H1 (cell line): ENCODE measurements around the gene EGLN2. TPM values are rescaled to one million over a fixed set of nuclear protein-coding genes. Genes with fewer than 3 reads are reported as not detected.

Experiments used
- CTCF ChIA-PET: fragments of 300-600 bp; sonication (Branson Sonifier 250); formaldehyde crosslinking; loops from one replicate; lab custom pipeline; 2021; ENCODE audit not compliant: partially characterized antibody; lab: Charles Lee
- POLR2A ChIA-PET: fragments of 300-600 bp; sonication (Branson Sonifier 250); formaldehyde crosslinking; loops from one replicate; lab custom pipeline; 2021; ENCODE audit warnings: inconsistent platforms; ENCODE audit not compliant: partially characterized antibody; lab: Charles Lee
- DNase-seq, 2 experiments: peaks; one replicate each; pipeline versions ENCODE4 v3.0.0 to v3.0.0-alpha.2; 2010 to 2022; ENCODE audit warnings: low spot score in 2 of 2, low read depth in 1 of 2, mixed read lengths in 1 of 2
- FAIRE-seq: peaks from 2 replicates; lab custom pipeline; 2011; peaks lifted over from hg19 to GRCh38; lab: Jason Lieb, UNC
- H2AFZ ChIP-seq: 2 replicates; pipeline ENCODE4 v1.8.1; 2012; ENCODE audit warnings: low read length, inconsistent platforms
- H2AK5ac ChIP-seq: 2 replicates; pipeline ENCODE4 v1.6.1; 2013; ENCODE audit warnings: low read depth, low read length
- H2BK120ac ChIP-seq: replicated peaks from 2 replicates; pipeline ENCODE3; 2013; ENCODE audit warnings: low read depth, low read length, inconsistent platforms
- H2BK12ac ChIP-seq: 2 replicates; pipeline ENCODE4 v1.6.1; 2013; ENCODE audit warnings: low read depth, low read length
- H2BK15ac ChIP-seq: 2 replicates; pipeline ENCODE4 v1.6.1; 2013; ENCODE audit warnings: low read length
- H2BK20ac ChIP-seq: 2 replicates; pipeline ENCODE4 v1.6.1; 2013; ENCODE audit warnings: low read length
- H2BK5ac ChIP-seq: 2 replicates; pipeline ENCODE4 v1.6.1; 2013; ENCODE audit warnings: low read depth, low read length
- H3K14ac ChIP-seq: 2 replicates; pipeline ENCODE4 v1.6.1; 2013; ENCODE audit warnings: inconsistent platforms; ENCODE audit not compliant: insufficient read length
- H3K18ac ChIP-seq: 2 replicates; pipeline ENCODE4 v1.6.1; 2013; ENCODE audit warnings: low read length; ENCODE audit errors: extremely low read depth
- H3K23ac ChIP-seq: 2 replicates; pipeline ENCODE4 v1.6.1; 2013; ENCODE audit warnings: inconsistent platforms; ENCODE audit not compliant: insufficient read length
- H3K23me2 ChIP-seq: 2 replicates; pipeline ENCODE4 v1.6.1; 2013; ENCODE audit warnings: low read depth, low read length
- H3K27ac ChIP-seq: 2 replicates; pipeline ENCODE4 v1.6.1; 2011; ENCODE audit warnings: low read depth, low read length, inconsistent platforms
- H3K27me3 ChIP-seq, 4 experiments: replicated peaks in 1 of 4; 1 replicate in 1 of 4; 2 replicates in 3 of 4; pipeline versions ENCODE4 v1.6.1 to v1.8.1; 2011 to 2013; ENCODE audit warnings: low read length in 3 of 4, mild to moderate bottlenecking in 3 of 4, inconsistent platforms in 2 of 4, mixed read lengths in 2 of 4, moderate library complexity in 1 of 4; ENCODE audit not compliant: control insufficient read depth in 3 of 4, insufficient read depth in 3 of 4; ENCODE audit errors: extremely low read depth in 1 of 4
- H3K36me3 ChIP-seq, 4 experiments: 2 replicates each; pipeline versions ENCODE4 v1.6.1 to v1.8.1; 2011 to 2013; ENCODE audit warnings: mild to moderate bottlenecking in 4 of 4, low read length in 3 of 4, moderate library complexity in 2 of 4, control low read depth in 1 of 4, inconsistent platforms in 1 of 4; ENCODE audit not compliant: insufficient read depth in 4 of 4, control insufficient read depth in 2 of 4
- H3K4ac ChIP-seq: replicated peaks from 2 replicates; pipeline ENCODE3; 2013; ENCODE audit warnings: low read length, low read depth, mixed read lengths, inconsistent platforms; ENCODE audit not compliant: insufficient read length
- H3K4me1 ChIP-seq, 4 experiments: replicated peaks in 1 of 4; 1 replicate in 1 of 4; 2 replicates in 3 of 4; pipeline versions ENCODE4 v1.6.1 to v1.8.1; 2011 to 2013; ENCODE audit warnings: low read length in 3 of 4, inconsistent platforms in 2 of 4, mixed read lengths in 1 of 4; ENCODE audit not compliant: insufficient read depth in 4 of 4, control insufficient read depth in 3 of 4
- H3K4me2 ChIP-seq, 2 experiments: 2 replicates each; pipeline versions ENCODE4 v1.6.1 to v1.8.1; 2011 to 2013; ENCODE audit warnings: low read depth in 2 of 2, low read length in 2 of 2, control low read depth in 1 of 2, inconsistent platforms in 1 of 2, mild to moderate bottlenecking in 1 of 2; ENCODE audit not compliant: insufficient read depth in 1 of 2
- H3K4me3 ChIP-seq, 4 experiments: fragments of 200-600, 300-600 bp in 1 of 4; sonication (generic), shearing (Covaris generic), sonication (Bioruptor Twin) in 1 of 4; 2 replicates each; pipeline versions ENCODE4 v1.5.1 to v1.8.1; 2011 to 2016; ENCODE audit warnings: low read length in 4 of 4, low read depth in 3 of 4, control low read depth in 2 of 4, inconsistent platforms in 2 of 4, mild to moderate bottlenecking in 2 of 4, mixed read lengths in 1 of 4, moderate library complexity in 1 of 4; ENCODE audit not compliant: insufficient read depth in 2 of 4; ENCODE audit errors: extremely low read depth in 1 of 4
- H3K56ac ChIP-seq: replicated peaks from 2 replicates; pipeline ENCODE3; 2013; ENCODE audit warnings: low read depth, mild to moderate bottlenecking, mixed read lengths, low read length, inconsistent platforms; ENCODE audit not compliant: insufficient read length
- H3K79me1 ChIP-seq: 2 replicates; pipeline ENCODE4 v1.6.1; 2013; ENCODE audit warnings: low read depth, low read length, control low read depth
- H3K79me2 ChIP-seq, 2 experiments: 2 replicates each; pipeline versions ENCODE4 v1.6.1 to v1.8.1; 2012 to 2013; ENCODE audit warnings: low read length in 2 of 2, mild to moderate bottlenecking in 2 of 2, inconsistent platforms in 1 of 2; ENCODE audit not compliant: insufficient read depth in 2 of 2, control insufficient read depth in 1 of 2
- H3K9ac ChIP-seq, 4 experiments: replicated peaks in 1 of 4; 1 replicate in 1 of 4; 2 replicates in 3 of 4; pipeline versions ENCODE4 v1.6.1 to v1.8.1; 2011 to 2013; ENCODE audit warnings: low read depth in 3 of 4, low read length in 3 of 4, control low read depth in 2 of 4, mild to moderate bottlenecking in 2 of 4, moderate library complexity in 2 of 4, inconsistent platforms in 1 of 4; ENCODE audit errors: extremely low read depth in 1 of 4
- H3K9me3 ChIP-seq, 2 experiments: 2 replicates each; pipeline versions ENCODE4 v1.6.1 to v1.8.1; 2012 to 2013; ENCODE audit warnings: mild to moderate bottlenecking in 2 of 2, moderate library complexity in 2 of 2, control low read depth in 1 of 2, inconsistent platforms in 1 of 2, low read depth in 1 of 2, low read length in 1 of 2, mixed read lengths in 1 of 2; ENCODE audit not compliant: insufficient read depth in 2 of 2
- H4K20me1 ChIP-seq, 2 experiments: replicated peaks in 1 of 2; 2 replicates each; pipeline versions ENCODE3 to v1.8.1; 2011 to 2013; ENCODE audit warnings: inconsistent platforms in 2 of 2, low read length in 2 of 2, mild to moderate bottlenecking in 1 of 2; ENCODE audit not compliant: insufficient read depth in 2 of 2, control insufficient read depth in 1 of 2
- H4K5ac ChIP-seq: 2 replicates; pipeline ENCODE4 v1.6.1; 2013; ENCODE audit warnings: low read length, low read depth, mixed read lengths, inconsistent platforms; ENCODE audit not compliant: insufficient read length
- H4K8ac ChIP-seq: 2 replicates; pipeline ENCODE4 v1.8.0; 2013; ENCODE audit warnings: mild to moderate bottlenecking, moderate library complexity, low read length, inconsistent platforms; ENCODE audit not compliant: insufficient read depth; ENCODE audit errors: extremely low read depth
- H4K91ac ChIP-seq: replicated peaks from 2 replicates; pipeline ENCODE3; 2013; ENCODE audit warnings: low read length, mixed read lengths, inconsistent platforms; ENCODE audit not compliant: insufficient read length
- ASH2L ChIP-seq: fragments of 200-600, 300-600 bp; sonication (generic); IDR thresholded peaks from one replicate; pipeline ENCODE4 v1.7.1; 2017; ENCODE audit warnings: low read length
- BCL11A ChIP-seq, 2 experiments: IDR thresholded peaks; one replicate each; pipeline ENCODE4 v1.6.1; 2011; ENCODE audit warnings: low read depth in 2 of 2, low read length in 2 of 2, mild to moderate bottlenecking in 2 of 2
- CBX5 ChIP-seq: fragments of 300-800, 300-1000 bp; sonication (generic); IDR thresholded peaks from 2 replicates; pipeline ENCODE4 v1.7.1; 2016; ENCODE audit warnings: antibody characterized with exemption, low read length, low read depth
- CREB1 ChIP-seq: IDR thresholded peaks from 2 replicates; pipeline ENCODE4 v1.6.1; 2012; ENCODE audit warnings: inconsistent platforms
- POLR2A ChIP-seq, 2 experiments: IDR thresholded peaks; 1 replicate in 1 of 2; 2 replicates in 1 of 2; pipeline ENCODE4 v1.6.1; 2011; ENCODE audit warnings: low read depth in 2 of 2, low read length in 2 of 2, mild to moderate bottlenecking in 2 of 2; ENCODE audit errors: control extremely low read depth in 1 of 2
- SP1 ChIP-seq: IDR thresholded peaks from 2 replicates; pipeline ENCODE4 v1.6.1; 2011; ENCODE audit warnings: low read depth, low read length
- SP4 ChIP-seq: IDR thresholded peaks from 2 replicates; pipeline ENCODE4 v1.6.1; 2012; ENCODE audit warnings: low read length, inconsistent platforms
- SUZ12 ChIP-seq: fragments of 200-600 bp; sonication (generic); IDR thresholded peaks from 2 replicates; pipeline ENCODE4 v1.6.1; 2012; ENCODE audit warnings: mild to moderate bottlenecking, inconsistent platforms, low read length, moderate library complexity, mixed read lengths
- TBP ChIP-seq: IDR thresholded peaks from 2 replicates; pipeline ENCODE4 v1.6.1; 2011; ENCODE audit warnings: low read depth, low read length, improper control_type of control experiment
- YY1 ChIP-seq: IDR thresholded peaks from 2 replicates; pipeline ENCODE4 v1.6.1; 2011; ENCODE audit warnings: low read depth, mild to moderate bottlenecking, low read length
- ZNF274 ChIP-seq: IDR thresholded peaks from 2 replicates; pipeline ENCODE4 v1.7.0; 2012; ENCODE audit warnings: low read length, borderline replicate concordance; ENCODE audit errors: extremely low read depth
- WGBS, 2 experiments: shearing (Covaris generic) in 1 of 2; methylation state at CpG; one replicate each; pipeline versions ENCODE4 v1.1.6 to v1.1.7; 2013 to 2015; ENCODE audit warnings: low lambda C conversion rate in 2 of 2, mixed read lengths in 2 of 2, inconsistent platforms in 1 of 2, low coverage in 1 of 2, missing lambda C conversion rate in 1 of 2; ENCODE audit not compliant: insufficient replicate concordance in 2 of 2, insufficient coverage in 1 of 2, insufficient read length in 1 of 2; ENCODE audit errors: extremely low coverage in 1 of 2, missing lambda C conversion rate in 1 of 2; 5-methylcytosine and 5-hydroxymethylcytosine counted together
- polyA plus RNA-seq, 7 experiments: library from polyadenylated mRNA; depleted of rRNA in 3 of 7; stranded (reverse) in 5 of 7; unstranded in 2 of 7; fragments of >200 nt in 5 of 7; fragments of 200-250 nt in 2 of 7; gene quantifications; 1 replicate in 5 of 7; 2 replicates in 1 of 7; 4 replicates in 1 of 7; pipeline versions ENCODE4 v1.2.1 to v1.2.3, GENCODE V29; 2011 to 2013; ENCODE audit warnings: missing spikeins in 2 of 7, mixed read lengths in 2 of 7
- total RNA-seq: library from RNA; stranded (reverse); fragmentation: NEBNext Ultra II Directional; extraction: Animal tissue kit (Norgen Biotek cat#: 25700); gene quantifications from 2 replicates; pipeline ENCODE4 v1.2.1, GENCODE V29; 2021
- TF ChIP-seq, protein P1 (sequence below): IDR thresholded peaks from 2 replicates; pipeline ENCODE4 v1.6.1; 2011; ENCODE audit warnings: low read depth, mild to moderate bottlenecking, low read length; ENCODE audit not compliant: insufficient read depth
- TF ChIP-seq, protein P2 (sequence below): IDR thresholded peaks from 2 replicates; pipeline ENCODE4 v1.6.1; 2012; ENCODE audit warnings: low read length, inconsistent platforms

Gene EGLN2
- total and polyA plus RNA-seq, 2 of the 8 experiments (the other 6 are each of a cell fraction or from before 2014, with no cell fraction given): 86.9 to 103 TPM

DNA sequence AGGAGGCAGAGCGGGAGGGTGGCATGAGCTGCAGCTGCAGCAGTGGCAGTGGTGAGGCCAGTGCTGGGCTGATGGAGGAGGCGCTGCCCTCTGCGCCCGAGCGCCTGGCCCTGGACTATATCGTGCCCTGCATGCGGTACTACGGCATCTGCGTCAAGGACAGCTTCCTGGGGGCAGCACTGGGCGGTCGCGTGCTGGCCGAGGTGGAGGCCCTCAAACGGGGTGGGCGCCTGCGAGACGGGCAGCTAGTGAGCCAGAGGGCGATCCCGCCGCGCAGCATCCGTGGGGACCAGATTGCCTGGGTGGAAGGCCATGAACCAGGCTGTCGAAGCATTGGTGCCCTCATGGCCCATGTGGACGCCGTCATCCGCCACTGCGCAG lies 2.0 kb downstream of the EGLN2 start:
- Histone ChIP-seq H2AFZ (no peak overlapping the region), H3K79me1 (peaks cover 33% of the 10 kb centered on the region), H4K20me1 (peaks cover 33 to 49% of the 10 kb centered on the region in 2 experiments), H3K4me2 (peak overlapping the region; percentile 67 to 91; a peak in 3 of 4 replicates), H2BK5ac (0 out of 2 replicates have a peak overlapping the region, but pooled peaks have one; percentile 48), H2BK15ac (no peak overlapping the region), H3K23ac (no peak overlapping the region), H3K23me2 (peaks cover 6% of the 10 kb centered on the region), H2BK120ac (no peak overlapping the region), H4K91ac (no peak overlapping the region), H2AK5ac (no peak overlapping the region), H4K8ac (peak overlapping the region; percentile 40), H2BK20ac (no peak overlapping the region), H3K56ac (no peak overlapping the region), H3K79me2 (peaks cover 14 to 65% of the 10 kb centered on the region in 2 experiments), H3K14ac (no peak overlapping the region), H3K4me1 (peaks cover 0 to 52% (median 24%) of the 10 kb centered on the region in 4 experiments; a peak in 6 of 7 replicates), H2BK12ac (no peak overlapping the region), H3K36me3 (peaks cover 3 to 36% (median 6%) of the 10 kb centered on the region in 4 experiments; a peak in 6 of 8 replicates), H3K9ac (no peak overlapping the region), H3K27me3 (no peaks in the 10 kb centered on the region), H3K4me3 (peak overlapping the region in 1 of 4 experiments; percentile 99; a peak in 1 of 8 replicates), H3K27ac (no peak overlapping the region), H3K18ac (no peak overlapping the region), H3K4ac (no peak overlapping the region), H3K9me3 (no peaks in the 10 kb centered on the region), H4K5ac (no peak overlapping the region)
- DNase-seq (no peak), FAIRE-seq (no peak)
- CTCF ChIA-PET: interaction anchor here (0.8 to 1.7 kb wide), 2 partner anchors 9 to 57 kb away, joined by 4 read pairs; no protein-coding TSS in a partner anchor
- POLR2A ChIA-PET: interaction anchor here (0.5 to 15.7 kb wide), 10 partner anchors 9 to 563 kb away, joined by 3 to 241 read pairs (median 4); partner anchors contain the start of genes ACTMAP, COQ8B, ITPKC and MIA
- WGBS, 2 experiments: 93% methylated on average over 26 of the region's 27 CpGs; no CpG with 5 or more reads in 1 of the 2 experiments
- TF ChIP-seq CREB1 (no peak), ASH2L (no peak), ZNF274 (no peak), BCL11A (IDR thresholded peaks at IDR 0.05; ENCODE audit: low read depth in 2 of 2, low read length in 2 of 2) (no peak), CBX5 (no peak), SUZ12 (no peak), SP1 (no peak), SP4 (no peak), YY1 (no peak), TBP (no peak), POLR2A (IDR thresholded peaks at IDR 0.05; ENCODE audit: control extremely low read depth in 1 of 2, low read depth in 2 of 2, low read length in 2 of 2) (no peak)
- TF ChIP-seq, protein P1, sequence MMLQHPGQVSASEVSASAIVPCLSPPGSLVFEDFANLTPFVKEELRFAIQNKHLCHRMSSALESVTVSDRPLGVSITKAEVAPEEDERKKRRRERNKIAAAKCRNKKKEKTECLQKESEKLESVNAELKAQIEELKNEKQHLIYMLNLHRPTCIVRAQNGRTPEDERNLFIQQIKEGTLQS: no peak
- TF ChIP-seq, protein P2, sequence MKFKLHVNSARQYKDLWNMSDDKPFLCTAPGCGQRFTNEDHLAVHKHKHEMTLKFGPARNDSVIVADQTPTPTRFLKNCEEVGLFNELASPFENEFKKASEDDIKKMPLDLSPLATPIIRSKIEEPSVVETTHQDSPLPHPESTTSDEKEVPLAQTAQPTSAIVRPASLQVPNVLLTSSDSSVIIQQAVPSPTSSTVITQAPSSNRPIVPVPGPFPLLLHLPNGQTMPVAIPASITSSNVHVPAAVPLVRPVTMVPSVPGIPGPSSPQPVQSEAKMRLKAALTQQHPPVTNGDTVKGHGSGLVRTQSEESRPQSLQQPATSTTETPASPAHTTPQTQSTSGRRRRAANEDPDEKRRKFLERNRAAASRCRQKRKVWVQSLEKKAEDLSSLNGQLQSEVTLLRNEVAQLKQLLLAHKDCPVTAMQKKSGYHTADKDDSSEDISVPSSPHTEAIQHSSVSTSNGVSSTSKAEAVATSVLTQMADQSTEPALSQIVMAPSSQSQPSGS: no peak
